GM19324 (cell line): Measurements from ENCODE around the gene PALB2.
"Not testable (repeated sequence)": the region's sequence is repeated elsewhere in the genome, so short reads cannot be mapped to it uniquely, and the experiment has no call there.

ENCODE experiments used
- ATAC-seq: cut with Tn5 transposase; IDR thresholded peaks from one replicate; pipeline ENCODE4 v1.9.1; 2021; ENCODE audit warnings: mild to moderate bottlenecking, moderate library complexity; ENCODE audit not compliant: unreplicated experiment, low FRiP score

The PALB2 gene

GRCh38 chr16:23650674-23651416, 9.7 kb upstream of the PALB2 start:
- no peak for ATAC-seq

- no peak for ATAC-seq
These were observed 1.2 kb upstream of the PALB2 start for GRCh38 chr16:23642246-23642774.

GRCh38 chr16:23640615-23640930, 537 bp downstream of the PALB2 start:
- ATAC-seq: no peak

GRCh38 chr16:23635958-23636357, 5.2 kb downstream of the PALB2 start:
- no peak for ATAC-seq

GRCh38 chr16:23634461-23635036, 6.6 kb downstream of the PALB2 start:
- ATAC-seq: no peak

- ATAC-seq: not testable (repeated sequence)
These were observed 9.2 kb downstream of the PALB2 start for GRCh38 chr16:23631874-23632273.

GRCh38 chr16:23629516-23629915, 11.6 kb downstream of the PALB2 start:
- no peak for ATAC-seq

- no peak for ATAC-seq
These were observed 17.0 kb downstream of the PALB2 start for GRCh38 chr16:23624092-23624491.

- no peak for ATAC-seq
These were observed 25.3 kb downstream of the PALB2 start for GRCh38 chr16:23615805-23616204.

- no peak for ATAC-seq
These were observed 29.2 kb downstream of the PALB2 start for GRCh38 chr16:23611936-23612335.

GRCh38 chr16:23610905-23611304, 30.2 kb downstream of the PALB2 start:
- not testable (repeated sequence) for ATAC-seq

GRCh38 chr16:23609929-23610328, 31.2 kb downstream of the PALB2 start:
- no peak for ATAC-seq

GRCh38 chr16:23608194-23608593, 32.9 kb downstream of the PALB2 start:
- no peak for ATAC-seq

GRCh38 chr16:23607726-23608125, 33.4 kb downstream of the PALB2 start:
- ATAC-seq: no peak

- no peak for ATAC-seq
These were observed 43.9 kb downstream of the PALB2 start for GRCh38 chr16:23597003-23597756.

GRCh38 chr16:23595951-23596720, 45.0 kb downstream of the PALB2 start, which contains the start of gene NDUFAB1:
NDUFAB1 (minus strand) TSS chr16:23596316; CDS start chr16:23596290, 26 bp downstream.
- ATAC-seq: peak; percentile 91

GRCh38 chr16:23595246-23595950, 45.7 kb downstream of the PALB2 start:
- ATAC-seq: no peak

- no peak for ATAC-seq
These were observed 46.9 kb downstream of the PALB2 start for GRCh38 chr16:23594186-23594585.

GRCh38 chr16:23590181-23590580, 50.9 kb downstream of the PALB2 start:
- no peak for ATAC-seq

- ATAC-seq: no peak
These were observed 53.4 kb downstream of the PALB2 start for GRCh38 chr16:23587726-23588125.
